Epithelial cell of proximal tubule (primary cell): ENCODE results near the gene TMTC2. TPM values are rescaled to one million over a fixed set of nuclear protein-coding genes. Genes with fewer than 3 reads are reported as not detected.

Experiments
- DNase-seq: peaks from one replicate; pipeline ENCODE4 v3.0.0-alpha.2; 2011; ENCODE audit warnings: low read depth
- H3K4me3 ChIP-seq: 2 replicates; pipeline ENCODE4 v1.5.1; 2011; ENCODE audit warnings: low read depth, mild to moderate bottlenecking, low read length
- total RNA-seq: library from RNA; depleted of rRNA; stranded (reverse); fragments of >200 nt; gene quantifications from 2 replicates; pipeline ENCODE4 v1.2.3, GENCODE V29; 2015
- TF ChIP-seq, protein P1 (sequence below): conservative IDR thresholded peaks from 2 replicates; pipeline ENCODE4 v1.5.1; 2012; ENCODE audit warnings: low read depth, mild to moderate bottlenecking, low read length

The TMTC2 gene
- total RNA-seq, 1 donor from 2014 or later, result 3.6 TPM

DNA sequence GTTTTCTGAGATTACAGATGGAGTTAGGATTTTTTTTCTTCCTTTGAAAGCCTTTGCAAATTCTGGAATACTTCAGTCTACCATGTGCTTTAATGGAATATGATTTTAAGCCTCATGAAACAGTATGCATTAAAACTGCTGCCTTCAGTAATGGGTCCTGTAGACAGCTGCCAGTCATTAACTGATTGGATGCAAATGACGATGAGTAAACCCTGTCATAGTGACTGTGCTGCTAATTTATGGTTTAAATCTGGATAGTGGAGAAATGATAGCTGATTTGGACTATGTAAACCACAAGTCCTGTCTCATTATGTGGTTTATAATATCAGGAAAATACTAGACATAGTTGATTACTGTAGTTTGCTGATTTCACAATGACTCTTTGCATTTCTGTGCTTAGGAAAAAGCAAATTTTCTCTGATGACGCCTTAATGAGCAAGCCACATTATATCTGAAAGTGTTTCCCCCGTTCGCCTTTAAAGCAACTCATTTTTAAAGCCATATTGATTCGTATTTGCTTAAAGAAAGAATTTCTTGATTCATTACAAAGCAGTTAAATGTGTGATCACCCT is 217.6 kb downstream of the TMTC2 start:
- no peak overlapping the region for H3K4me3 ChIP-seq
- no peak for DNase-seq
- TF ChIP-seq, protein P1, sequence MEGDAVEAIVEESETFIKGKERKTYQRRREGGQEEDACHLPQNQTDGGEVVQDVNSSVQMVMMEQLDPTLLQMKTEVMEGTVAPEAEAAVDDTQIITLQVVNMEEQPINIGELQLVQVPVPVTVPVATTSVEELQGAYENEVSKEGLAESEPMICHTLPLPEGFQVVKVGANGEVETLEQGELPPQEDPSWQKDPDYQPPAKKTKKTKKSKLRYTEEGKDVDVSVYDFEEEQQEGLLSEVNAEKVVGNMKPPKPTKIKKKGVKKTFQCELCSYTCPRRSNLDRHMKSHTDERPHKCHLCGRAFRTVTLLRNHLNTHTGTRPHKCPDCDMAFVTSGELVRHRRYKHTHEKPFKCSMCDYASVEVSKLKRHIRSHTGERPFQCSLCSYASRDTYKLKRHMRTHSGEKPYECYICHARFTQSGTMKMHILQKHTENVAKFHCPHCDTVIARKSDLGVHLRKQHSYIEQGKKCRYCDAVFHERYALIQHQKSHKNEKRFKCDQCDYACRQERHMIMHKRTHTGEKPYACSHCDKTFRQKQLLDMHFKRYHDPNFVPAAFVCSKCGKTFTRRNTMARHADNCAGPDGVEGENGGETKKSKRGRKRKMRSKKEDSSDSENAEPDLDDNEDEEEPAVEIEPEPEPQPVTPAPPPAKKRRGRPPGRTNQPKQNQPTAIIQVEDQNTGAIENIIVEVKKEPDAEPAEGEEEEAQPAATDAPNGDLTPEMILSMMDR, result no peak

DNA sequence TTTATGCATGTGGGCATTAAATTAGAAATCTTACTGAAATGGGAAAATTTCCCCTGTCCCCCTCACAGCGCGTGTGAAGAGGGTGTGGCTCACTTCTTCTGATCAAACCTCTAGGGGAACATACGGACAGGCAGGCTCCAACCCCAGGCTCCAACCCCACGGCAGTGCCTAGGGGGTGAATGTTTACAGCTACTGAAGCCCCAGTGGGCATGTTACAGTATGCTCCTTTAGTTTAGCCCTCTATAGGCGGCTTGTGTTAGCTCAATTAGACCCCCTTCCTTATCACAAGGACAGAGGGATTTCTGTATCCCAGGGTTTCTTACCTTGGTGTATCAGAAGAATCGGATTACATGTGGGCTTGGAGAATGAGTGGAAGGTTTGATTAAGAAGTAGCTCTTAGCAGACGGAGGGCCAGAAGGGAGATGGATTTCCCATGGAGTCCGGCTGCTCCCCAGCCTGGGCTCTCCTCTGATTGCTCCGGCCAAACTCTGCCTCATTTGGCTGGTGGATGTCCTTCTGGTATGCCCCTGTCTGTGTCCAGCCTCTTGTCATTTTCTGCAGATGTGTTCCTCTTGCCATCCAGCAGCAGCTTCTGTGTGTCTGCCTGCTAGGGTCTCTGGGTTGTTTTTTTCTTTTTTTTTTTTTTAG is 223.7 kb downstream of the TMTC2 start:
- DNase-seq, result no peak
- TF ChIP-seq, protein P1, result no peak
- no peak overlapping the region for H3K4me3 ChIP-seq

DNA sequence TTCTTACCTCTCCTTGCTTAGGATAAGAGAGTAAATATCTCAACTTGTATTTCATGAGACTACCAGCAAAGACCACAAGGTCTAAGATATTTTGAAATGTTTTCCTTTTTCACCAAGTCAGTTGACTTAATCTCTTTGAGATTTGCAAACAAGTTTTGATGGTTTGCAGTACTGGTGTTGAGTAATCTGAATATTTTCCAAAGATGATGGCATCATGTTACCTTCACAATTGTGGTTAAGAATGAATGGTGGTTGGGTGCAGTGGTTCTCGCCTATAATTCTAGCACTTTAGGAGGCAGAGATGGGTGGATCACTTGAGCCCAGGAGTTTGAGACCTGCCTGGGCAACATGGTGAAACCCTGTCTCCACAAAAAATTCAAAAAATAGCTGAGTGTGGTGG is 225.7 kb downstream of the TMTC2 start:
- TF ChIP-seq, protein P1, result no peak
- no peak for DNase-seq

DNA sequence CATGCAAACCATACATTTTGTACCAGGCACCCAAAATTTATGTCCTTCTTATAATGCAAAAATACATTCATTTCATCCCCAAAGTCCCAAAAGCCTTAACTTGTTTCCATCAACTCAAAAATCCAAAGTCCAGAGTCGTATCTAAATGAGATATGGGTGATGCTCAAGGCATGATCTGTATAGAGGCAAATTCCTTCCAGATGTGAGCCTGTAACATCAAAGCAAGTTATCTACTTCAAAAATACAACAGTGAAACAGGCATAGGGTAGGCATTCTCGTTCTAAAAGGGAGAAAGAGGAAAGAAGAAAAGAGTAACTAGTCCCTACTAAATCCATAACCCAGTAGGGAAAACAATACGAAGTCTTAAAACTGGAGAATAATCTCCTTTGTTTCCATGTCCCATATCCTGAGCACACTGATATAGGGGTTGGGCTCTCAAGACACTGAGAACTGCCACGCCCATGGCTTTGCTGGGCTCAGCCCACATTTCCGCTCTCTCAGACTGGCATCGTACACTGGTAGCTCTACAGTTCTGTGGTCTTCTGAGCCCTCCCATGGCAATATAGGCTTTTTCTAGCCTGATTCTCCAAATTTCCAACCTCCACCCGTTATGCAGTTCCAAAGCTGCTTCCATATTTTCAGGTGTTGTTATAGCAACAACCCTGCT is 232.8 kb downstream of the TMTC2 start:
- no peak overlapping the region for H3K4me3 ChIP-seq
- DNase-seq, result no peak
- TF ChIP-seq, protein P1, result no peak

More for the DNA sequence above, 225.7 kb downstream of the TMTC2 start:
- H3K4me3 ChIP-seq, result no peak overlapping the region

DNA sequence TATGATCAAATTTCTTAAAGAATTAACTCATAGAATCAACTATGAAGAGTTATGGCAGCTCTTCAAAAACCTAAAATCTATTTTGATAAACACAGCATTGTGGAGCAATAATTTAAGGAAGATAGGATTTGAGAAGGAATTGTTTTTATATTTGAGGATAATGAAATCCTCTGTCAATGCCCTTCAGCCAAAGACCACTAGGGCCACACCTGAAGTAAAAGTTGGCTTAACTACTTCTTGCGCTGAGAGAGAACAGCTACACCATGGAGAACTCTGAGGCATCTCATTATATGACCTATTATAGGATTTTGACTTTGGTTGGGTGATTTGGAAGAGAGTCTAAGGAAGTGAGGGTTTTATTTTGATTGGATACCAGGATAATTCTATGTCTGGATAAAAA is 237.2 kb downstream of the TMTC2 start:
- no peak overlapping the region for H3K4me3 ChIP-seq
- TF ChIP-seq, protein P1, result no peak
- no peak for DNase-seq

DNA sequence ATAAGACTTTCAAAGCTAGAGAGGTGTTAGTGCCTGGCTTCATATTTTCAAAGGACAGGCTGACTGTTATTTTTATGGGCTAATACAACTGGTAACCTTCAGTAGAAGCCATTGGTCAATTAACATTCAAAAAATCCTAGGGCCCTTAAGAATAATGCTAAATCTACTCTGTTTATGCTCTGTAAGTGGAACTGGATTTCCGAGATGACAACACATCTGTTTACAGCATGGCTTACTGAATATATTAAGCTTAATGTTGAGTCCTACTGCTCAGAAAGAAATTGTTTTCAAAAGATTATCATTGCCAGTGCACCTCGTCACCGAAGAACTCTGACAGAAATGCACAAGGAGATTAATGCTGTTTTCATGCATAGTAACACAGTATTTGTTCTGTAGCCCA is 239.9 kb downstream of the TMTC2 start:
- H3K4me3 ChIP-seq, result no peak overlapping the region
- TF ChIP-seq, protein P1, result no peak
- no peak for DNase-seq

DNA sequence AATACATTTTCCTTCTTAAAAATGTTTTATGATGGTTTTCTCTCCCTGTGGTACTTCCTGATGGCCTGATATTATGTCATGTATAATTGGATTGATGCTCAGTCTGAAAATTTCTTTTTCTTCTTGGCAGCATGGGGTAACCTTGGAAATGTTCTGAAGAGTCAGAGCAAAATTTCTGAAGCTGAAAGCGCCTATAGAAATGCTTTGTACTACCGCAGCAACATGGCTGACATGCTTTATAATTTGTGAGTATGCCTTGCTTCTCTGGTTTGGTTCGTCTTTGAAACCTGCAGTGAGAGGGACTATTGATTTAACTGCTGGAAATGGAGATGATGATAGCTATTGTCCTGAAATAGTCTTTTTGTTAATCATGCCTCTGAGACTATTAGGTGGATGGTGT is 243.6 kb downstream of the TMTC2 start:
- no peak for DNase-seq
- H3K4me3 ChIP-seq, result no peak overlapping the region
- TF ChIP-seq, protein P1, result no peak
